ENCODE results near the gene TM7SF2.

DNA sequence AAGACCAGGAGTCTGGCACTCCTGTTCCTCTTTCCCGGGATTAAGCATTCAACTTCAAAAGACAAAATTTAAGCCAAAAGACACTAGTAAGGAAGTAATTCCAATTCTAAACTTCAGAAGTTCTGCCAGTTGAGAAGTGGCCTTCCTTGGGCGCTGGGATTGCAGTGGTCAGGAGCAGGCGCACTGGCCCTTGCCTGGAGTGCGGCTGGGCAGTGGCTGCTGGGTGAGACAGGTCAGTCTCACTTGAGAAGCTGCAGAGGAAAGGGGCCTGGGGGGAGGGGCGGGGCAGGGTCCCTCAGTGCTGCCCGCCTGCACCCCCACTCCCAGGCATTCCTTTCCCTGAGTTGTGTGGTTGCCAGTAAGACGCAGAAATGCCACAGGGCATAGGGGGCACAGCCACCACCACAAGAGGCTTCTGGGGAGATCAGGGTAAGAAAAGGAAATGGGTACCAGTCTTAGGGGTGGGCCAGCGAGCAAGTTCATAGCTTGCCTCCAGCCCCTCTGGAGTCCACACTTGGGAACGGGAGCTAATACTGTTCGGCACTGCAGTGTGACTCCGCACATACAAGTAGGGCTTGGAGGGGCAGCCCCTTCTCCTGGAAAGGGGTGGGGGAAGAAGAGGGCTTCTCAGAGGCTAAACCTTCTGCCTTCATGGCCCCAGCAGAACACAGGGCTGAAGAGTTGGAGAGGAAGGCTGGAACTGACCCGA is 16.0 kb downstream of the TM7SF2 start:
- TF ChIP-seq, protein P1, sequence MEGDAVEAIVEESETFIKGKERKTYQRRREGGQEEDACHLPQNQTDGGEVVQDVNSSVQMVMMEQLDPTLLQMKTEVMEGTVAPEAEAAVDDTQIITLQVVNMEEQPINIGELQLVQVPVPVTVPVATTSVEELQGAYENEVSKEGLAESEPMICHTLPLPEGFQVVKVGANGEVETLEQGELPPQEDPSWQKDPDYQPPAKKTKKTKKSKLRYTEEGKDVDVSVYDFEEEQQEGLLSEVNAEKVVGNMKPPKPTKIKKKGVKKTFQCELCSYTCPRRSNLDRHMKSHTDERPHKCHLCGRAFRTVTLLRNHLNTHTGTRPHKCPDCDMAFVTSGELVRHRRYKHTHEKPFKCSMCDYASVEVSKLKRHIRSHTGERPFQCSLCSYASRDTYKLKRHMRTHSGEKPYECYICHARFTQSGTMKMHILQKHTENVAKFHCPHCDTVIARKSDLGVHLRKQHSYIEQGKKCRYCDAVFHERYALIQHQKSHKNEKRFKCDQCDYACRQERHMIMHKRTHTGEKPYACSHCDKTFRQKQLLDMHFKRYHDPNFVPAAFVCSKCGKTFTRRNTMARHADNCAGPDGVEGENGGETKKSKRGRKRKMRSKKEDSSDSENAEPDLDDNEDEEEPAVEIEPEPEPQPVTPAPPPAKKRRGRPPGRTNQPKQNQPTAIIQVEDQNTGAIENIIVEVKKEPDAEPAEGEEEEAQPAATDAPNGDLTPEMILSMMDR (IDR thresholded peaks at IDR 0.05 in 8 of 11, conservative IDR thresholded peaks at IDR 0.05 in 3 of 11): no peak
- no peak for TF ChIP-seq POLR2A (IDR thresholded peaks at IDR 0.05)

All from spleen (tissue), 7 donors.